LNCaP clone FGC (cell line): Measurements from ENCODE around the gene OPA3.
A peak's percentile ranks its signal among the peaks of the same experiment; 100 is the strongest.
"Not testable (repeated sequence)": the region's sequence is repeated elsewhere in the genome, so short reads cannot be mapped to it uniquely, and the experiment has no call there.

ENCODE experiments used
- DNase-seq: peaks from one replicate; pipeline ENCODE4 v3.0.0-alpha.2; 2011; ENCODE audit warnings: low read depth
- H3K4me3 ChIP-seq: 2 replicates; pipeline ENCODE4 v1.5.1; 2011; ENCODE audit warnings: mild to moderate bottlenecking, low read depth, low read length, control low read depth
- CTCF ChIP-seq: IDR thresholded peaks from 2 replicates; pipeline ENCODE4 v1.5.1; 2012; ENCODE audit warnings: mild to moderate bottlenecking; ENCODE audit not compliant: control insufficient read depth, insufficient read depth; ENCODE audit errors: extremely low read depth

Gene OPA3

GRCh38 chr19:45621389-45621788, 36.8 kb upstream of the OPA3 start:
- DNase-seq, result no peak
- H3K4me3 ChIP-seq, result no peak overlapping the region
- TF ChIP-seq CTCF, result no peak

- H3K4me3 ChIP-seq, result no peak overlapping the region
- no peak for TF ChIP-seq CTCF
- no peak for DNase-seq
Observed at GRCh38 chr19:45616704-45617017, 32.1 kb upstream of the OPA3 start.

- no peak for TF ChIP-seq CTCF
- H3K4me3 ChIP-seq, result peak overlapping the region; percentile 28; the same call in 1 of the 2 replicates
- DNase-seq, result peak; percentile 63
Observed at GRCh38 chr19:45615795-45616703, 31.4 kb upstream of the OPA3 start.

- H3K4me3 ChIP-seq, DNase-seq: not testable (repeated sequence)
Observed at GRCh38 chr19:45615056-45615455, 30.5 kb upstream of the OPA3 start.

GRCh38 chr19:45613926-45614725, 29.5 kb upstream of the OPA3 start:
- no peak overlapping the region for H3K4me3 ChIP-seq
- no peak for TF ChIP-seq CTCF
- DNase-seq, result no peak

GRCh38 chr19:45608948-45609347, 24.3 kb upstream of the OPA3 start:
- no peak for TF ChIP-seq CTCF
- no peak for DNase-seq

More at GRCh38 chr19:45608948-45609347, 24.3 kb upstream of the OPA3 start:
- H3K4me3 ChIP-seq, result no peak overlapping the region
